ENCODE measurements around the gene ANTXRL.
"Not testable (repeated sequence)": the region's sequence is repeated elsewhere in the genome, so short reads cannot be mapped to it uniquely, and the experiment has no call there.

Gene ANTXRL

DNA sequence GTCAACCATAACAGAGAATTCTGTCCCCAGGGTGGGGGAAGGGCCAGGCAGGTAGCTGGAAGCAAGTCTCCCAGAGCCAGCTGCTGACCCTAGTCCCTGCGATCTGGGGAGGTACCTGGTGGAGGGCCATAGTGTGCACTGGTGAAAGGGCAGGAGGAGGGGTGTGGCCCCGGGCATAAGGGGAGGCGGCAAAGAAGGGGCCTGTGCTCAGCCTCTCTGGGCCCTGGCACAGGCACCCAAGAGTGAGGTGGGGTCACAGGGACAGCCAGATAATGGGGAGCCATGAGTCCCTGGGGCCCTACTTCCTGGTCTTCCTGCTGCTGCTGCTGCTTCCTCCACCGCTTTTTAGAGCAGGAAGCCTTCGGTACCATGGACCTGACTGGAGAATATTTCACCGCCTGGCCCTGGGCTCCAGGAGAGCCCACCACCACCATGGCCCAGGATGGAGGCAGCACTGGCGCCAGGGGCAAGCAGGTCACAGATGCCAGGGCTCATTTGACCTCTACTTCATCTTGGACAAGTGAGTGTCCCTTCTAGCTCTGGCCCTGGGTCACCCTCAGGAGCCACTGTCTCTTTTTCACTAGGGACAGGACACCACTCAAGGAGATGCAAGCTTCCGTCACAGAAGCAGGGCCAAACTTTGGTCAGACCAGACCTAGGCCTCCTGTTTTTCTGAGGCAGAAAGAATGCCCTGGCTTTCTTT, at the start of gene ANTXRL:
Gene ANTXRL (plus strand): TSS at position 7 of the 703 bp plus-strand sequence. CDS start 266 bp downstream, at position 273.
- no peak for DNase-seq (ENCODE audit: low read depth)

DNA sequence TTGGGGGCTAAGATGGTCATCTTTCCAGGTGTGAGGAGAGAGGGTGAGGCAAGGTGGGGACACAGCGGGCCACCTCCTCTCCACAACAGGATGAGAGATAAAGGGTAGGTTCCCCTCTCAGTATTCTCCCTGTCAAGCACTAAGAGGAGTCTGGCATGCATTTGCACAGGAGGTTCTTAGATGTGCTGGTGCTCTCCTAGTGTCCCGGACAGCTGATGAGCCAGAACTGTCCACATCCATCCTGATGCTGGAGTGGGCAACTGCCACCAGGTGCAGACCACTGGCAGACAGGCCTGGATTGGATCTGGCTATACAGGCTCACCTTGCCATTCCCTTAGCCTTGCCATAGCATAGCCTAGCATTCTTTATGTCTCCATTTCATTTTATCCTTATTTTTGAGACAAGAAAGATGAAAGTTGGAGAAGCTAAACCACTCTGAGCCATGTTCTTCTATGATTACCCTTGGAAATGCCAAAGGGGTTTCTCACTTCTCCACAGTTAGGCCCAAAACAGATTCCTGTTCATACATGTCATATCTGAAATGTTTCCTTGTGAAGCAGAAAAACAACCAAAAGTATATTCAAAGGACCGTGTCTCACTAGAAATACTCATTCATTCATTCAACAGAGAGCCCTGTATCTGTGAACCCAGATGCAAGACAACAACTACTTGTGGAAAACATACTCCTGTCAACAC, 48.8 kb upstream of the ANTXRL start:
- DNase-seq (ENCODE audit: low read depth) = no peak

DNA sequence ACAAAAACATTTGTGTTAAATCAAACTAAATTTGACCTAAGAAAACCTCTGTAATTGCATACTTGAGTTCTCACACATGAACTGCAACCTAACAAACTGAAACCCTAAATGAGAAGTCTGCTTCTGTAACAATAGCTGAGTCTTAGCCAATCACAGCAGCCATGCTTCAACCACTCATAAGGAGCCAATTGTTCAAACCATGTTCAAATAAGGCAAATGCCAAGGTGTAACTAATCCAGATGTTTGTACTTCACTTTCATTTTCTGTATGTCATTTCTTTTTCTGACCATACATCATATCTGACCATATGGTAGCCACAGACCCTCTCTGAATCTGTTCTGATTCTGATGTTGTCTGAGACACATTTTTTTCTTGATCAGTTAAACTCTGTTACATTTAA, 47.5 kb upstream of the ANTXRL start:
- no peak for DNase-seq (ENCODE audit: low read depth)

DNA sequence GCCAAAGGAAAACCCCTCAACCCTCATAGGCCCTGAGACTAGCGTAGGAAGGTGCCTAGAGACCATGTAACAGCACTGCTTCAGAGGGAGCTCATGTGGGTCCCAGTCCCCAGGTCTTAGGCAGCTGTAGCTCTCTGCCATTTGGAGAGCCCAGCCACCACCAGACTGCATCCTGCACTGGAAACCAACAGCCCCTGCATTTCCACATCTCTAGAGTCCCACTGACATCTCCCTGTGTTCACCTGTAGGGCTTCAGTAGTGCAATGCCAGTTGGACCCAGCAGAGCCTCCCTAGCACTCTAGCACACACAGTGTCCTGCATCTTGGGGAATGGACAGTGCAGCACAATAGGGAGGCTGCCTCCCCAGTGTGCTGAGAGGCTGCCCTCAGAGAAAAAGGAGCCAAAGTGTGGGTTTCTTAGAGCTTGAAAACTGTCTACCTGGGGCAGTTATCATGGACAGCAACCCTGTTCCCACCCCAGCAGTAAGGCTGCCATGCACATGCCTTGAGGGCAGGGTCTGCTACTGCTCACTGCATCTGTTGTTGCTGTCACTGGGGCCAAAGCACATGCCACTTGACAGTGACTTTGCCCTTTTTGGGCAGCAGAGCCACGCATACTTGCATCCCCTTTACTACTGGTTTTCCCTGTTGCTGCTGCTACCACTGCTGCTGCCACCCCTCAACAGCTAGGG, 46.7 kb upstream of the ANTXRL start:
- DNase-seq (ENCODE audit: low read depth) = no peak

DNA sequence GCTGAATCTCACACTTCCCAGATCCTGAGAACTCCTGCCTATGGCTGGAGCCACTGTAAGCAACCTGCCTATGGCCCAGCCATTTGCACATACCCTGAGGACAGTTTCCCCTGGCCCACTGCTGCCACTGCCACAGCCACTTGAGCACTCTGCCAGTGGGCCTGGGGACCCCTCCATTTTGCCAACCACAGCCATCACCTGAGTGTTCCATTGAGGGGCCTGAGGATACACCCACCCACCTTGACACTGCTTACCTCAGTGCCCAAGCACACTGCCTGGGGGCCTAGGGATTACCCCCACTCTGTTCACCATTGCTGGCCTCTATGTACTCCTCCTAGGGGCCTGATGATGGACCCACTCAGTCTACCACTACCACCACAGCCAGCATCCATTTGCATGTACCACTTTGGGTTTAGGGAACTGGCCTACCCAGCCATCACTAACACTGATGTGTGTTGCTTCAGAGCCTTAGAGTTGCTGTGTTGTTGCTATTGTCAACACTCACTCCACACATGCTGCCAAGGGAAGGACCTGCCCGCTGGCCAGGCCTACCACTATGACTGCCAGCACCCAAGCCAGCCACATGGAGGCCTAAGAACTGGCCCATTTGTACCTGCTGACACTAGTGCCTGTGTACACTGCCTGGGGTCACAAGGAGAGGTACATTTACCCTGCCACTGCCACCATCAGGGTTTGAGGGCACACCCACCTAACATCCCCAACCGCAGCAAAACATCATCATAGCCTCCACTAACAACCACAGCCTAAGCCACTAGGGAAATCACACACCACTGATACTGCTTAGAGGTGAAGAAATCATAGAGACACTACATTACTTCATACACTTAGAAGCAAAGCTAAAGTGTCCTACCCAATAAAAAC, 45.9 kb upstream of the ANTXRL start:
- no peak for DNase-seq (ENCODE audit: low read depth)

DNA sequence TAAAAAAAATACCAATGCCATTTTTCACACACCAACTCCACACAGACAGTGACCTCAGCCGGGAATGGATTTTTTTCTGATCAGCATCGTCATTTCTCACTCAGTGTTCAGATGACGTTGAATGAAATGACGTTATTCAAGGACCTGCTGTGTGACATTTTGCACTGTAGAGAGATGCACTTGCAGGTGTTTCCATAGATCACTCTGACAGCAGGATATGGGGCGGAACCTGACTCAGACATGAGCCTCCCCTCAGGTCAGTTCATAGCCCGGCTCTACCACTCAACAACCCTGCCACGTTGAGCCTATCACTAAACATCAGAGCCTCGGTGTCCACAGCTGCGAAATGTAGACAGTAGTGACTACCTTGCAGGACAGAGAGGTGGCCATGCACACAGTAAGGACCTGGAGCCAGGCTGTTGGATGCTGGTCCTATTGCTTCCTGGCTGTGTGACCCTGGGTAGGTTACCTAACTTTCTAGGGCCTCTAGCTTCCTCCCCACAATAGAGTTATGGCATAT, 41.4 kb upstream of the ANTXRL start:
- DNase-seq (ENCODE audit: low read depth) = no peak

DNA sequence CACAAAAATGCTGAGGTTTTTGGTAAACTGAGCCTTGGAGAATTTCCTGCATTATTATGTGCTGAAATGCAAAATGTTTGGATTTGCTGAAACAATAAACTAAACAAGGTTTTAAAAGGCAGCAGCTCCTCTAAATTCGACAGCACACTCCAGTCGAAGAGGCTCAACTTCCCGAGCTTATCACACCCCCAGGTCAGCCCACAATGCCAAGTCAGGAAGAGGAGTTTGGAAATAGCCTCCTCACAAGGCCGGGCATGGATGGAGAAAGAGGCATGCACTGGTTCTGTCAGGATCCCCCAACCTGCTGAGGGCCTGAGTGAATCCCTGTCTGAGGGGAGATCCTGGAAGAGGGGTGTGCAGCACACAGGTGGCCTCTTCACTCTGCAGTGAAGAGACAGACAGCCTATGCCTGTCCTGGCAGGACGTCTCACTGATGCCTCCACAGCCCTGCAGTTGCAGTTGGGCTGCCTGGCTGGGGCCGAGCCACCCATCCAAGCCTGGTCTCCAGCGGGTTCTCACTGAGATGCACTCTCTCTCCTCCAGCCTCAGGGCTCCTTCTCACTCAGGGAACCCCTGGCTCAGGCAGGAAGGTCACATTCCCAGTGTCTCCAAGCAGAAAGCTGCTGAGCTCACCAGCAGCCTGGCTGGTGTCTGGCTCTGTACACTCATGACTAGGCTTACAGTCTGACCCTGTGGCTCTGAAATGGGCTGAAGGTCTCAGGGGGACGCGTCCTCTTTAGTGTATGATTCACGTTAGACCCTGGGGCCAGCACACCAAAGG, 40.2 kb upstream of the ANTXRL start:
- DNase-seq (ENCODE audit: low read depth) = not testable (repeated sequence)

DNA sequence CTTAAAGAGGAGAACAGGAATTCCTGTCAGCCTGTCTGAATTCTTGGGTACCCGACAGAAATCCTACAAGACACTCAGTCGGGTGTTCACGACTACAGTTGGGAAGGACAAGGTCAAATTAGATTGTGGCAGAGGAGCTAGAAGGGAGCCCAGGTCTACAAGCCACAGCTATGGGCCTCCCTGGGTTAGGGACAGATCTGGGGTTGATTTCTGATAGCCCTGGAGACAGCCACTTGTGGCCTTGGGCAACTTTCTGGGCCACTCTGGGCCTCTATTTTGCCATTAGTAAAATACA, 39.7 kb upstream of the ANTXRL start:
- no peak for DNase-seq (ENCODE audit: low read depth)

DNA sequence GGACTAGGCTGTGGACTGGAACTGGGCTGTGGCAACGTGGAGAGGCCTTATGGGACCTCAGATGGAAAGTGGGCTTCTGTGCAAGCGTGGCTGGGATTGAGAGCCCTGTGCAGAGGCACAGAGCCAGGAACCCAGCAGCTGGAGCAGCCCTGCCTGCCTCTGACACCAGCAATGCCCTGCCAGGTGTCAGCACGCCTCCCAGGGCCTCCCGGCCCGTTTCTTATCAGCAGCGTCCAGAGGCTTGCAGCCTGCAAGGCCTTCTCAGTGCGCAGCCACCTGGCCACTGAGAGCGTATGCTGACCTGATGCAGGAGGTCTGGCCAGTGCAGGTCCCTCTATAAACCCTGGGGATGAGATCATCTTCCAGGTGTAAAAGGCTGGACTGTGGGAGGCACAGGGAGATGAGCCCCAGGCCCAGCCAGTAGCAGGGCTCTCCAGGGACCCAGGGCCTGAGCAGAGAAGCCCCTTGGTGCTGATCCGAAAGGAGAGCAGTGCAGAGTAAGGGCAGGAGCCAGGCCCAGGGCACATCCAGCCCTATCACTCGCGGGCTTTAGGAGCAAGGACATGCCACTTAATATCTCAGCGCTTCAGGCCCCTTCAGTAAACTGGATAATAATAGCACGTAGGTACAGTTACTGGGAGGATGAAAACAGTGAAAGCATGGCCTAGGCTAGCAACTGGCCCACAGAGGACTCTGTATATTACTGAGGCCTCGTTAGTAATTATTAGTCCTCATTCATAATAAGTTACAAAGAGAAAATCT, 38.8 kb upstream of the ANTXRL start:
- DNase-seq (ENCODE audit: low read depth) = no peak

DNA sequence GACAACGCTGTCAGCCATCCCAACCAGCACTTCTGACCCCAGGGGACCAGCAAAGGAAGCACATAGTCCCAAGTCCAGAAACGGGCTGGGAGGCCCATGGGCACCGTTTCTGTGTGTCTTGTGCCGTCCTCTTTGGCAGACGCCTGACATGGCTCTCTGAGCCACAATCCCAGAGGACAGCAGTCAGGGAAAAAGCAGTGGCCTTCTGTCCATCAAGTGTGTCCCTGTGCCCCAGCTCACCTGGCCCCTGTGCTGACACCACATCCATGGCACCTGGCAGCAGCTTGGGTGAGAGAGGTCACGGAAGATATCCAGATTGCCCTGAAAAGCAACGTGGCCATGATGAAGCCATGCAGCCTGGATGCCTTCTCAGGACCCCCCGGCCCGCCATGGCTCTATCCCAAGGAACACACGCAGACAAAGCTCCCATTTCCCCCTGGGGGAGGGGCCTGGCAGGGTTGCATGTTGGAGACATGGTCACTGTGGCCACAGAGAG, 38.1 kb upstream of the ANTXRL start:
- DNase-seq (ENCODE audit: low read depth) = no peak

DNA sequence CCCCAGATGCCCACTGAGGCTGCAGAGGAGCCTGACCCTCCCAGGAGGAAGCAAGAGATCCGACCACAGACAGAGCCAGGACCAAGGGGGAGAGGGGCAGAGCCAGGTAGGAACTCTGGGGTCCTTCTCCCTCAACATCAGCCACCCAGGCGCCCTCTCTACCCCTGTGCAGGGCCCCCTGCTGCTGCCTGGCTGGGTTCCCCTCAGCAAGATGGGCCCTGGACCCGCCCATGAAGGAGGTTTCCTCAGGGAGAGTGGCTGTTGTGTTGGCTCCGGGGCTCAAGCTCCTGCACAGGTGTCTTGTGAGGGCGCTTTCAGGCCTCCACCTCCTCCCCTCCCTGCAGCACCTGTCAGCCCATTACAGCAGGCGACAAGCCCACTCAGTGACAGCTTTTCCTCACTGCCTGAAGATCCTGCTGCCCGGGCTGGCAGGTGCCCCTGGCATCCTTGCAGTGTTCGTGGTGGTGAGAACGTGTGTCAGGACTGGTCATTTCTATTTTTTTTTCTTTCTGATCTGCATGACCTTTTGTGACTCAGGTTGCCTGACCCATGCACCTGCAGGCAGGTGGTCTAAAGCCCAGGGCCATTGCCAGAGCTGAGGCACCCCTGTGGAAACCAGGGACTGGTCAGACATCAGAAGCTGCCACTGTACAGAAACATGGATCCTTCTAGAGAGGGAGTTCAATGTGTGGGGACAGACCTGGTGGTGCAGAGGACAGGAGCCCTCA, 37.0 kb upstream of the ANTXRL start:
- DNase-seq (ENCODE audit: low read depth) = not testable (repeated sequence)

DNA sequence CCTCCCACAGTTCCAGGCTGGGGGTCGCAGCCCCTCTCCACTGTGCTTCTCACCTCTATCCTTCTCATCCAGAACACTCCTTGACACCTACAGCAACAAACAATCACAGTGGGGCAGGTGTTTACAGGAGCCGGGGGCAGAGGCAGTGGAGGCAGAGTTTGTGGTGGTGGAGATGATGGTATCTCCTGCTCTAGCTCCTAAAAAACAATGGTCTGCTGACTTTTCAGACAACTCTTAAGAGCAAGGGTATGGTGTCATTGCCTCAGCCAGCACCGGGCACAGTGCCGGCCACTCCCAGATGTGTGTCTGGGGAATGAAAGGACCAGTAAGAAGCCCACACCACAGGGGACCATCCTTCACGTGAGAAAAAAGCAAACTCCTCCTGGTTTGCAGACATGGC, 36.3 kb upstream of the ANTXRL start:
- DNase-seq (ENCODE audit: low read depth) = no peak

DNA sequence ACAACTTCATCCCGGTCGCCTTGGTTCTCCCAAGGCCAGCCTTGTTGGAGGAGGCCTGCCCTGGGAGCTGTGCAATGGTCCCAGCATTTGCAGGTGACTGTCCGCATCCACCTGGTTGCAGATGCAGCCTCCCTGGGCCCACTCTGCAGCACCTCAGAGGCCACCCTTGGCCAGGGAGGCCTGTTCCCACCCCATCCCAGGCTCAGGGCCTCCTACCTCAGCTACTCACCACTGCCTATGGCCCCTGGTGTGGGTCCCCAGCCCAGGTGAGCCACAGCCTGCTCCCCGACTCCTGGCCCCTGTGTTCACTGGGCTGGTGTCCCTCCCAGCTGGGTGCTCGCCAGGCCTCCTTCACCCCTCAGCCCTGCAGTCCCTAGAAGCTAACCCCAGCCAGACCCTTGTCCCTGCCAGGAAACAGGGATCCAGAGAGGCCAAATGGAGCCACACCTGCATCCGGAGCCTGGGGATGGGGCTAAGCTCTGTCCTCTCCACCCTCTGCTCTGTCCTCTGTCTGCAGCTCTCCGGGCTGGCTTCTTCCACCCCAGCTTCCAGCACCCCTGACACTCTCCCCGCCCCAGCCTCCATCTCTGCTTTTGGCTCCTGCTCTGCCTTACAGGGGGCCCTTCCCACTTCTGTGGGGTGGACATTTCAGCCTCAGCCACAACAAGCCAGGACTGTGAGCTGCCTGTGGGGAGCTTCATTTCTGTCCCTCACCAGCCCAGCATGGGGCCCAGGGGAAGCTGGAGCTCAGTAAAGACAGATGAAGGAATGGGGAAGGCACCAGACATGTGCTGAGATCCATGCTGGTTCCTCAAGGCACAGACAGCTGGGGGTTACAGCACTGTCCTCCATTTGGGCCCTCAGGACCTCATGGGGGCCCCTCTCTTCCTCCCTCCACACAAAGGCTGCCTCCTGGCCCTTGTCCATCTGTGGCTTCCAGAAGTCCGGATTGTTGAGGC, 35.6 kb upstream of the ANTXRL start:
- no peak for DNase-seq (ENCODE audit: low read depth)

DNA sequence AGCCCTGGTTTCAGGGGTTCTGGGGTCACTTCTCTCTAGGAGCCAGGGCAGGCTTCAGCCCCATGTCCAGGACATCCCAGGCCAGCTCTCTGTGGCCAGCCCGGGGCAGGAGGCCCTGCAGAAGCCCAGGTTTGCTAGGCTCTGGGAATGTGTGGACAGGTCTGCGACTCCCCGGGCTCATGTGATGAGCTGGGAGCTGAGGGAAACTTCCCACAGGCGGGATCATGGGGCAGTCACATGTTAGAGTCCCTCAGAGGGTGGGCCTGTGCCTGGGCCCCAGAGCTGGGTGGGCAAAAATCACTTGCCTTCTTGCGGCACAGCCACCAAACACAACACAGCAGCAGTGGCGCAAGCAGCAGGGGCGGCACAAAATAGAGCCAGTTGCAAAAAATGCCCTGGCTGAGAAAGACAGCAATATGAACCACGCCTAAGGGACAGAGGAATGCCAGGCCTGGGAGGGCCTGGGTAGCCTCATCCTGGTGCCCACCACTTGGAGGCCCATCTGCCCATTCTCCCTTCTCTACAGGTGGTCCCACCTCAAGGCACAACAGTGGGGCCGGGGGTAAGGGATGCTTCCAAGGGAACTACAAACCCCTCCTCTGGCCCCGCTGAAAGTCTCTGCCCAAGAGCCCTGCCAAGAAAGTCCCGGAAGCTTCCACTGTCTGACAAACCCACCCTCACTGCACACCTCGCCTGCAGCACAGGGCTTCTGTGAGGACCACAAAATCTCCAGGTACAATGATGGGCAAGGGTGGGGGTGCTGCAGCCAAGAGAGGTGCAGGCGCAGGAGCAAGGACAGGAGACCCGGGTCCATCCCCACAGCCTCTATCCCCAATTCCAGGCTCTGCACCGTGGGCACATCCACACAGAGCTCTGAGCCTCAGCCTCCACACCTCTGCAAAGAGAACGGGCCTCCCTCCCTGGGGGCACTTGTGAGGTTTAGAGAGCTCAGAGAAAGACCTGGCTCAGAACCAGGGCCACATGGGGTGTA, 34.6 kb upstream of the ANTXRL start:
- DNase-seq (ENCODE audit: low read depth) = no peak

DNA sequence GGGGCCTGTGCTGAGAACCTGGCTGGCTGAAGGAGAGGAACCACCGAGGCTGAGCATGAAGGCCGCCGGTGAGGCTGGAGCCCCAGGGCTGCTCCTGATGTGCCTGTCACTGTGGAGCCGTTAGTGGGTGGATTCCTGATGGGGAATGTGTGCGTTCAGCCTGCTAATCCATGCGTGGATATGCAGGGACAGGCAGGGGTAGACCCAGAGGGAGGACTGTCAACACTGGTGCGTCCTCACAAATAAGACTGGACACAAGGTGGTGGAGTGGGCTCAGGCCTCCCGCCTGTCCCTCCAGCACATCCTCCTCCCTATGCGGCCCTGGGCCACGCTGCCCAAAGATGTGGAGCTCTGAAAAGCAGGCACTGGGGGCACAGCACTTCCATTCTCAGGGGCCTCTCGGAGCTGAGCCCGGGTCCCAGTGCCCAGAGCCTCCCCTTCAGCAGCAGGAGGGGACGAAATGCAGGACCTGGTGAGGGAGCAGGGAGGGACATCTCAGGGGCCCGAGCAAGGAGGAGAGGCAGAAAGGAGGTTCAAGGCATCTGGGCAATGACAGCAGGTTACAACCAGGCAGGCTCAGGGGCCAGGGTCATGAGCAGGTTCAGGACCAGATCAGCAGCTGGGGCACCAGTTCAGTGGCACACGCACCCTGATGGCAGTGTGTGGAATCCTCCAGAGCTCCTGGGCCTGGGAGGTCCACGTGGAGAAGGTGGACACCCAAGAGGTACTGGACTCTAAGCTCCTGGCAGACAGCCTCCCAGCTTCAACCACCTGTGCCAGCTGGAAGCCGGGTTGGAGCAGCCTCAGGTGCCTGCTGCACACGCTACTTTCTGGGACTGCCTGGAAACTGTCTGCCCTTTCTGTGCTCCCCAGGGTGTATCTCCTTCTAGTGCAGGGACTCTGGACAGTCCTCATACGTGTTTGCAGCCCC, 33.5 kb upstream of the ANTXRL start:
- no peak for DNase-seq (ENCODE audit: low read depth)

DNA sequence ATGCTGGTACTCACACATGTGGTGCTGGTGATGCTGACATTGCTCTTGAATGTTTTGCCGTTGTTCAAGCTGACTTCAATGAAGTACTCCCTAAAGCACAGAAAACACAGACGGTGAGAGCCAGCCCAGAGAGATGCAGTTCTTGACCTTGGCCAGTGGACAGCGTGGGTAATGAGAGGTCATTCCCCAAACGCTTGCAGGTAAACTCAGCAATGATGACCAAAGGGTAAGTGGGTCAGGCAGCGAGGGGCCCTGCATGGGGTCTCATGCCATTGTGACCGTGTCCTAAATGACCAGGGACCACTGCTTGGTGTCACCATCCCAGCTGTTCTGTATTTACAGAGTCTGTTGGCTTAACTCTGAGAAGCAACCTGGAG, 32.8 kb upstream of the ANTXRL start:
- DNase-seq (ENCODE audit: low read depth) = no peak
